RCC 7860 (cell line): Measurements from ENCODE around the gene PRDM1.
A peak's percentile ranks its signal among the peaks of the same experiment; 100 is the strongest.

Experiments used
- DNase-seq: peaks from one replicate; pipeline ENCODE4 v3.0.0-alpha.2; 2015; ENCODE audit warnings: low spot score
- FAIRE-seq: peaks from 2 replicates; lab custom pipeline; 2012; peaks lifted over from hg19 to GRCh38; lab: Jason Lieb, UNC

PRDM1 gene

GRCh38 chr6:106085984-106086813 lies at the start of gene PRDM1:
PRDM1 (plus strand) TSS chr6:106086336; CDS start chr6:106086554, 218 bp downstream.
- FAIRE-seq (no peak), DNase-seq (peak; percentile 72)

GRCh38 chr6:106037060-106037459 lies 49.1 kb upstream of the PRDM1 start:
- no peak for FAIRE-seq
- DNase-seq = no peak

GRCh38 chr6:106039897-106040592 lies 46.1 kb upstream of the PRDM1 start:
- DNase-seq (no peak), FAIRE-seq (no peak)

- DNase-seq = no peak
- FAIRE-seq = no peak
Observed at GRCh38 chr6:106044151-106044550, 42.0 kb upstream of the PRDM1 start.

- FAIRE-seq (no peak), DNase-seq (no peak)
Observed at GRCh38 chr6:106045077-106045476, 41.1 kb upstream of the PRDM1 start.

- DNase-seq (no peak), FAIRE-seq (no peak)
Observed at GRCh38 chr6:106046116-106046853, 39.9 kb upstream of the PRDM1 start.

- no peak for FAIRE-seq
Observed at GRCh38 chr6:106046854-106047200, 39.3 kb upstream of the PRDM1 start.

GRCh38 chr6:106048336-106048735 lies 37.8 kb upstream of the PRDM1 start:
- no peak for DNase-seq
- FAIRE-seq = no peak

More at GRCh38 chr6:106046854-106047200, 39.3 kb upstream of the PRDM1 start:
- DNase-seq = no peak

GRCh38 chr6:106050538-106050937 lies 35.6 kb upstream of the PRDM1 start:
- no peak for DNase-seq

GRCh38 chr6:106051226-106051625 lies 34.9 kb upstream of the PRDM1 start:
- FAIRE-seq (peak; percentile 48), DNase-seq (peak; percentile 17)

More at GRCh38 chr6:106050538-106050937, 35.6 kb upstream of the PRDM1 start:
- FAIRE-seq = no peak

GRCh38 chr6:106053484-106054205 lies 32.5 kb upstream of the PRDM1 start:
- FAIRE-seq (no peak), DNase-seq (no peak)

- FAIRE-seq = no peak
- DNase-seq = no peak
Observed at GRCh38 chr6:106055489-106055888, 30.6 kb upstream of the PRDM1 start.

- FAIRE-seq (no peak), DNase-seq (no peak)
Observed at GRCh38 chr6:106056060-106056745, 29.9 kb upstream of the PRDM1 start.

- FAIRE-seq = no peak
Observed at GRCh38 chr6:106056746-106057390, 29.3 kb upstream of the PRDM1 start.

GRCh38 chr6:106059331-106059730 lies 26.8 kb upstream of the PRDM1 start:
- DNase-seq (no peak), FAIRE-seq (no peak)

More at GRCh38 chr6:106056746-106057390, 29.3 kb upstream of the PRDM1 start:
- no peak for DNase-seq

- FAIRE-seq (no peak), DNase-seq (no peak)
Observed at GRCh38 chr6:106060167-106060566, 26.0 kb upstream of the PRDM1 start.

GRCh38 chr6:106063448-106063850 lies 22.7 kb upstream of the PRDM1 start:
- DNase-seq = no peak
- FAIRE-seq = no peak

- FAIRE-seq = no peak
- DNase-seq = no peak
Observed at GRCh38 chr6:106064142-106064541, 22.0 kb upstream of the PRDM1 start.

- DNase-seq (no peak), FAIRE-seq (no peak)
Observed at GRCh38 chr6:106064756-106065155, 21.4 kb upstream of the PRDM1 start.

- no peak for DNase-seq
- FAIRE-seq = no peak
Observed at GRCh38 chr6:106066989-106067388, 19.1 kb upstream of the PRDM1 start.
